BE2C (cell line): ENCODE results near the gene GDF15.

Experiments
- DNase-seq: peaks from one replicate; pipeline ENCODE4 v3.0.0-alpha.2; 2020
- H3K27me3 ChIP-seq: fragments of 250-450 bp; sonication (Bioruptor Pico); 2 replicates; pipeline ENCODE4 v1.5.1; 2020; ENCODE audit warnings: mild to moderate bottlenecking
- H3K36me3 ChIP-seq: fragments of 250-450 bp; sonication (Bioruptor Pico); 2 replicates; pipeline ENCODE4 v1.5.1; 2020; ENCODE audit warnings: mild to moderate bottlenecking
- H3K4me1 ChIP-seq: fragments of 250-450 bp; sonication (Bioruptor Pico); 2 replicates; pipeline ENCODE4 v1.5.1; 2020
- H3K4me3 ChIP-seq: 2 replicates; pipeline ENCODE4 v1.5.1; 2011; ENCODE audit warnings: low read depth, low read length
- H3K9me3 ChIP-seq: fragments of 250-450 bp; sonication (Bioruptor Pico); 2 replicates; pipeline ENCODE4 v1.5.1; 2020
- TF ChIP-seq, protein P1 (sequence below): IDR thresholded peaks from 2 replicates; pipeline ENCODE4 v1.5.1; 2012; ENCODE audit warnings: mild to moderate bottlenecking, low read depth, low read length

The GDF15 gene

DNA sequence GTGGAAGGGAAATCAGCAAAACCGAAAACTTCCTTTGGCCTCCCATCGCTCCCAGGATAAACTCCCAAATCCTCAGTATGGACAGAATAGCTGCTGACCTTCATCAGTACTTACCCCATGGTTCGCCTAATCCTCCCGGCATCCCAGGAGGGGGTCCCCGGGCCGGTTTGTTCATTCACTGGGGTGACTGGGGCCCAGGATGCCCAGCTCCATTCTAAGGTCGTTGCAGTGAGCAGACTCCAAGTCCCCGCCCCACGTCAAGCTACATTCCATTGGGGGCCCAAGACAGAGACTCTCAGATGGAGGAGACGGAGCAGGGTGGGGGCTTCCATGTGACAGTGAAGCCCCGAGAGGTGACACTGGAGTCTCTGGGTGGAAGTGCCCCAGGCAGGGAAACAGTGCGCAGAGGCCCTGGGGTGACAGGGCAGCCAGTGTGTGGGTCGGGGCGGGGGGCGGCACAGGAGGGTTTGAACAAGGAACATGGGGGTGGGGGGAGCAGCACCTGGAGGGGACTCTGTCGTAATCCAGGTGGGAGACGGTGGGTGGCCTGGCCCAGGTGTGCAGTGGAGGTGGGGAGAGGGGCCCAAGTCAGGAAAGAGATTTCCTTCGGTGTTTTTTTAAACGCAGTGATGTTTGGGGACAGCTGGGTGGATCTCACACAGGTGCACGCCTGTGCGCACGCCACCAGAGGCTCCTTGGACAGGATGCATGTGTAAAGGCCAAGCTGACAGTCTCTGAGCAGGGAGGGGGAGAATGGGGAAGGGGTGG lies 38.3 kb downstream of the GDF15 start:
- Histone ChIP-seq H3K4me1 (peaks cover 13% of the 10 kb centered on the region), H3K9me3 (no peaks in the 10 kb centered on the region), H3K27me3 (no peaks in the 10 kb centered on the region), H3K36me3 (peaks cover 8% of the 10 kb centered on the region), H3K4me3 (no peak overlapping the region)
- no peak for DNase-seq
- TF ChIP-seq, protein P1, sequence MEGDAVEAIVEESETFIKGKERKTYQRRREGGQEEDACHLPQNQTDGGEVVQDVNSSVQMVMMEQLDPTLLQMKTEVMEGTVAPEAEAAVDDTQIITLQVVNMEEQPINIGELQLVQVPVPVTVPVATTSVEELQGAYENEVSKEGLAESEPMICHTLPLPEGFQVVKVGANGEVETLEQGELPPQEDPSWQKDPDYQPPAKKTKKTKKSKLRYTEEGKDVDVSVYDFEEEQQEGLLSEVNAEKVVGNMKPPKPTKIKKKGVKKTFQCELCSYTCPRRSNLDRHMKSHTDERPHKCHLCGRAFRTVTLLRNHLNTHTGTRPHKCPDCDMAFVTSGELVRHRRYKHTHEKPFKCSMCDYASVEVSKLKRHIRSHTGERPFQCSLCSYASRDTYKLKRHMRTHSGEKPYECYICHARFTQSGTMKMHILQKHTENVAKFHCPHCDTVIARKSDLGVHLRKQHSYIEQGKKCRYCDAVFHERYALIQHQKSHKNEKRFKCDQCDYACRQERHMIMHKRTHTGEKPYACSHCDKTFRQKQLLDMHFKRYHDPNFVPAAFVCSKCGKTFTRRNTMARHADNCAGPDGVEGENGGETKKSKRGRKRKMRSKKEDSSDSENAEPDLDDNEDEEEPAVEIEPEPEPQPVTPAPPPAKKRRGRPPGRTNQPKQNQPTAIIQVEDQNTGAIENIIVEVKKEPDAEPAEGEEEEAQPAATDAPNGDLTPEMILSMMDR, result no peak

DNA sequence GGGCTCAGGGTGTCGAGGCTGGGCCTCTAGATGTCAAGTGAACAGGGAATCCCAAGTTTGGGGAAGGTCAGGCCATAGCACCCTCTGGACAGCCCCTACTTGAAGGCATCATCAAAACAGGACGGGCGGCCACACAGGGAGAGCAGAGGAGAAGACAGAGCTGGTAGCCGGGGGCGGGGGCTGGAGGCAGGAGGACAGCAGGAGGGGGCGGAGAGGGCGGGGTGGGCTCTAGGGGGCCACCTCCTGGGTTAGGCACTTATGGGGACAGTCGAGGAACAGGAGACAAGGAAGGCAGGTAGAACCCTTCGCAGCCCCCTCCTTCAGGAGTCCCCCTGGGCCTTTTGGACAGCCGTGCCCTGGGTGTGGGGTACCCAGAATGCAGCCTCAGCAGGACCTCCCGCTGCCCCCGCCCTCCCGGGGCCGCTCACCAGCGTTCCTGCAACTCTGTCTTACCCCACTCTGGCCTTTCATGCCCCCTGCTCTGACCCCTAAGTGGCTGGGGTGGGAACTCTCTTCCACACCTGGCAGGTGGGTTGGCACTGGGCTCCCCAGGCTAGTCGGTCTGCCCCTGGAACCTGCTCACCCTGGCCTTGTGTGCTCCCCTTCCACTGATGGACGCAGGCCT lies 39.0 kb downstream of the GDF15 start:
- Histone ChIP-seq H3K36me3 (peaks cover 8% of the 10 kb centered on the region), H3K27me3 (no peaks in the 10 kb centered on the region), H3K4me3 (no peak overlapping the region), H3K9me3 (no peaks in the 10 kb centered on the region), H3K4me1 (peaks cover 19% of the 10 kb centered on the region)
- TF ChIP-seq, protein P1, result no peak
- peak; percentile 9 for DNase-seq

DNA sequence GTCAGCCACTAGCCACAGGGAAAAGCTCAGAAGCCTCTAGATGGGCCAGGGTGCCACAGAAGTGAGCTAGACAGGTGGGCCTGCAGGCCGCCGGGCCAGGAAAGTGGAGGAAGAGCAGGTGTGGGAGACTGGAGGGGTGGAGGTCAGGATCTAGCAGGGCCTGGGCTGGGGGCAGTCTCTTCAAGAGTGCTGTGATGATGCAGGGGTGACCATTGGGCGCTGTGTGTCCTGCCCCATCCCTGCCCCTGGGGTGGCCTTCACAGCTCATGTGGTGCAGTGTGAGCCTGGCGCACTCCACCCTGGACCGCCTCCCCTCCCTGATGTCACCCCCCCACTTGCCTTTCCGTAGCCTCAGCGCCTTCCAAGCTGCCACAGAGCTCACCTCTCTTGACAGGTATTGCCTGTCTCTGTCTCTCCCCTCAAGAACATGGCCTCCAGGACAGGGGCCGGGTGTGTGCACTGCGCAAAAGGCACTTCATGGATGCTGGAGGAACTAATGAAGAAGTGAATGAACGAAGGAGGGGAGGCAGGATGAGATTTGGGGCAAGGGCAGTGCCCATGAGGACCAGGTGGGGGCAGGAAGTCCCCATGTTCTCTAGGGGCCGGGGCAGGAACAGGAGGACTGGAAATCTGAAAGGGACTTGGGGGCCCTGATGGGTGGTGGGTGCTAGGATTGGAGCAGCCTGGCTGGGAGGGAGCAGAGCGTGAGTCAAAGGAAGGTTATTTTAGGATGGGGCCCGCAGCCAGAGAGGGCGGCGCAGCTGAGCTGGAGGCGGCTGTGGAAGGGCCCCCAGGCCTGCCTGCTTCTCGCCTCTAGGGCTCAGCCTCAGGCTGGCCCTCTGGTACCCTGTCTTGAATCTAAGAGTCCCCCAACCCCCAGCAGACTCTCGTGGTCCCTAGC lies 39.8 kb downstream of the GDF15 start:
- TF ChIP-seq, protein P1, result no peak

DNA sequence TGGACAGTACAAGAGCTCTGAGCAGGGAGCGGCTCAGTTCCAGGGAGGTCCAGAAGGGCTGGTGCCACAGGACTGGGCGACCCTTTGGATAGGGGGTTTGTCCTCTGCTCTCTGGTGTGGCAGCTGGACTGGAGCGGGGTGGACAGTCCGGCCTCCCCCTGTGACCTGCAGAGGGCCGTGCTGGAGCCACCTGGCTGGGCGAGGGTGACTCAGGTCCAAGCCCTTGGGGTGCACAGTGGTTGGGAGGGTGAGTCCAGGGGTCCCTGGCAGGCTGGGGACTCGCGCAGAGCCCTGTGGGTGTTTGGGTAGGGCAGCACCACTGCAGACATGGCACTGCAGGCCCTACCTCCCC lies 40.4 kb downstream of the GDF15 start:
- DNase-seq, result no peak
- no peak overlapping the region for H3K4me3 ChIP-seq
- H3K4me1 ChIP-seq, result peaks cover 22% of the 10 kb centered on the region
- H3K36me3 ChIP-seq, result peaks cover 11% of the 10 kb centered on the region
- no peaks in the 10 kb centered on the region for H3K9me3 ChIP-seq
- TF ChIP-seq, protein P1, result no peak
- no peaks in the 10 kb centered on the region for H3K27me3 ChIP-seq

More for the DNA sequence above, 39.8 kb downstream of the GDF15 start:
- Histone ChIP-seq H3K9me3 (no peaks in the 10 kb centered on the region), H3K4me1 (peaks cover 22% of the 10 kb centered on the region), H3K27me3 (no peaks in the 10 kb centered on the region), H3K4me3 (no peak overlapping the region), H3K36me3 (peaks cover 11% of the 10 kb centered on the region)
- peak; percentile 12 for DNase-seq

DNA sequence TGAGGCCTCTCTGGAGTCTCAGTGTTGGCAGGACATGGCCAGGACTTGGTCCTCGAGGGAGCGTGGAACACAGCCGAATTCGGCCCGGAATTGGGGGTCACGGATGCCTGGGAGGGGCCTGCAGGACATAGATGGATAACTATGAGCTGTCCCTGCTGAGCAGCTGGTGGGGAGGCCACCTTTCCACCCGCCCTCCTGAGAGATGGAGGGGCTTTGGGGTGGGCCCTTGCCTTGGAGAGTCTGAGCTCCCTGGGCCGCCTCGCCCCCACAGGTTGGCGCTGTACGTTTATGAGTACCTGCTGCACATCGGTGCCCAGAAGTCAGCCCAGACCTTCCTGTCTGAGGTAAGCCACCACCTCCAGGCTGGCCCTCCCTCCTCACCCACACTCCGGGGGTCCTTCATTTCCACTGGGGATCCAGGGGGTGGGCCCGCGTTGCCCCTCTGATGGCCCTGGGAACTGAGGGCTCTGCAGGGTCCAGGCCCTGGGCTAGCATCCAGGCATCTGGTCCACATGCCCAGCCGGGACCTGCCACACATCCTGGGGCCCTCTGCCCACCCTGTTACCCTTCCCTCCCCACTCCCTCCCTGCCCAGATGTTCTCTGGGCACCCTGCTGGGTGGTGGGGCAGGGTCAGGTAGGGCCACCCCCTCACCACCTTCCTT lies 41.3 kb downstream of the GDF15 start:
- H3K27me3 ChIP-seq, result no peaks in the 10 kb centered on the region
- peaks cover 28% of the 10 kb centered on the region for H3K4me1 ChIP-seq
- TF ChIP-seq, protein P1, result no peak
- H3K36me3 ChIP-seq, result peaks cover 14% of the 10 kb centered on the region
- DNase-seq, result peak; percentile 12
- no peaks in the 10 kb centered on the region for H3K9me3 ChIP-seq
- no peak overlapping the region for H3K4me3 ChIP-seq
